K562 (cell line): ENCODE measurements around the gene GCK. TPM values are rescaled to one million over a fixed set of nuclear protein-coding genes. Genes with fewer than 3 reads are reported as not detected.

Experiments
- ATAC-seq: fragments of 200-7000 bp; cut with Tn5 transposase; 3 replicates; pipeline ENCODE4 v1.9.1; 2020; ENCODE audit warnings: moderate library complexity
- BruUV-seq: library from RNA; stranded (reverse); fragments of 400-500 nt; replicated peaks from 2 replicates; lab custom pipeline; 2021; lab: Mats Ljungman, UMichigan
- CTCF ChIA-PET: fragments of 300-600 bp; formaldehyde crosslinking; extraction: SDS; loops from one replicate; lab custom pipeline; 2021; ENCODE audit warnings: low intra/inter-chr PET ratio; lab: Yijun Ruan, JAX
- POLR2A ChIA-PET: fragments of 300-600, 350-650 bp; sonication (Branson Sonifier 250); formaldehyde crosslinking; extraction: SDS; loops from one replicate; lab custom pipeline; 2021; ENCODE audit warnings: antibody characterized with exemption, inconsistent platforms; lab: Yijun Ruan, JAX
- DNase-seq, 4 experiments: peaks; one replicate each; pipeline versions ENCODE4 v3.0.0 to v3.0.0-alpha.2; 2011 to 2018; ENCODE audit warnings: low spot score in 3 of 4, mixed read lengths in 3 of 4; ENCODE audit errors: extremely low read depth in 1 of 4
- FAIRE-seq: peaks from 2 replicates; lab custom pipeline; 2011; peaks lifted over from hg19 to GRCh38; lab: Jason Lieb, UNC
- H2AFZ ChIP-seq: 2 replicates; pipeline ENCODE4 v1.6.0; 2011; ENCODE audit warnings: low read depth, low read length, control low read depth, inconsistent platforms
- H3K27ac ChIP-seq: fragments of 200-600 bp; 3 replicates; pipeline ENCODE4 v1.8.0; 2011; ENCODE audit warnings: low read depth, mild to moderate bottlenecking, control low read depth, inconsistent platforms, low read length, moderate library complexity, mixed read lengths; ENCODE audit errors: extremely low read depth
- H3K27me3 ChIP-seq, 2 experiments: fragments of 300-600 bp in 1 of 2; 2 replicates in 1 of 2; 3 replicates in 1 of 2; pipeline versions ENCODE4 v1.6.0 to v1.8.0; 2011; ENCODE audit warnings: inconsistent platforms in 2 of 2, low read length in 2 of 2, mild to moderate bottlenecking in 1 of 2, mixed read lengths in 1 of 2, moderate library complexity in 1 of 2; ENCODE audit not compliant: control insufficient read depth in 2 of 2, insufficient read depth in 2 of 2
- H3K36me3 ChIP-seq: fragments of 300-600 bp; 3 replicates; pipeline ENCODE4 v1.8.0; 2011; ENCODE audit warnings: mild to moderate bottlenecking, low read length, inconsistent platforms; ENCODE audit not compliant: control insufficient read depth, insufficient read depth
- H3K4me1 ChIP-seq, 2 experiments: fragments of 200-600 bp in 1 of 2; replicated peaks in 1 of 2; 2 replicates in 1 of 2; 3 replicates in 1 of 2; pipeline versions ENCODE4 v1.5.1 to v1.8.0; 2011; ENCODE audit warnings: inconsistent platforms in 2 of 2, low read length in 2 of 2, mild to moderate bottlenecking in 1 of 2, mixed read lengths in 1 of 2, moderate library complexity in 1 of 2; ENCODE audit not compliant: control insufficient read depth in 2 of 2, insufficient read depth in 2 of 2
- H3K4me2 ChIP-seq: 2 replicates; pipeline ENCODE4 v1.6.1; 2011; ENCODE audit warnings: low read length, control low read depth, inconsistent platforms, mixed read lengths; ENCODE audit not compliant: insufficient read depth
- H3K4me3 ChIP-seq: fragments of 200-600 bp; sonication (generic), shearing (Covaris generic); 2 replicates; pipeline ENCODE4 v1.5.1; 2016; ENCODE audit warnings: control low read depth, inconsistent platforms
- H3K79me2 ChIP-seq: fragments of 200-600 bp; 3 replicates; pipeline ENCODE4 v1.8.0; 2011; ENCODE audit warnings: low read length, inconsistent platforms; ENCODE audit not compliant: control insufficient read depth, insufficient read depth
- H3K9ac ChIP-seq, 2 experiments: 2 replicates each; pipeline versions ENCODE4 v1.6.0 to v1.6.1; 2011; ENCODE audit warnings: low read depth in 2 of 2, low read length in 2 of 2, control low read depth in 1 of 2, inconsistent platforms in 1 of 2, mild to moderate bottlenecking in 1 of 2, mixed read lengths in 1 of 2; ENCODE audit not compliant: insufficient read depth in 1 of 2
- H3K9me1 ChIP-seq: one replicate; pipeline ENCODE4 v1.6.0; 2011; ENCODE audit warnings: inconsistent platforms, mild to moderate bottlenecking, low read length, moderate library complexity; ENCODE audit not compliant: control insufficient read depth, insufficient read depth
- H3K9me3 ChIP-seq: replicated peaks from 2 replicates; pipeline ENCODE4 v1.5.1; 2011; ENCODE audit warnings: low read depth, low read length, inconsistent platforms; ENCODE audit not compliant: control insufficient read depth, insufficient read depth
- H4K20me1 ChIP-seq: replicated peaks from 2 replicates; pipeline ENCODE4 v1.6.1; 2011; ENCODE audit warnings: low read length, inconsistent platforms, mixed read lengths; ENCODE audit not compliant: control insufficient read depth, insufficient read depth
- EP400 ChIP-seq: fragments of 450-650 bp; IDR thresholded peaks from 2 replicates; pipeline ENCODE4 v1.6.1; 2017; ENCODE audit warnings: antibody characterized with exemption, mild to moderate bottlenecking, moderate library complexity
- FUS ChIP-seq: fragments of 200-400 bp; formaldehyde crosslinking; optimal IDR thresholded peaks from 2 replicates; pipeline ENCODE3; 2017; ENCODE audit warnings: low read depth, low read length
- JUND ChIP-seq, 2 experiments: IDR thresholded peaks; 2 replicates in 1 of 2; 3 replicates in 1 of 2; pipeline ENCODE4 v1.6.1; 2011; ENCODE audit warnings: borderline replicate concordance in 2 of 2, low read depth in 2 of 2, low read length in 2 of 2, improper control_type of control experiment in 1 of 2, missing biosample characterization in 1 of 2, missing genetic modification characterization in 1 of 2, missing genetic modification reagents in 1 of 2
- NR2C1 ChIP-seq, 2 experiments: fragments of 450-650 bp; IDR thresholded peaks; 2 replicates each; pipeline ENCODE4 v1.6.1; 2017; ENCODE audit warnings: mild to moderate bottlenecking in 2 of 2, antibody characterized with exemption in 1 of 2, inconsistent platforms in 1 of 2, missing compliant biosample characterization in 1 of 2, missing genetic modification characterization in 1 of 2
- U2AF1 ChIP-seq: fragments of 200-400 bp; formaldehyde crosslinking; optimal IDR thresholded peaks from 2 replicates; pipeline ENCODE3; 2017; ENCODE audit warnings: mild to moderate bottlenecking, low read depth, low read length, moderate library complexity
- WGBS: fragments of 100-300 bp; shearing (Covaris generic); methylation state at CpG from one replicate; pipeline ENCODE4 v1.1.6; 2016; ENCODE audit warnings: low coverage, mixed read lengths; ENCODE audit not compliant: insufficient coverage; ENCODE audit errors: missing lambda C conversion rate; 5-methylcytosine and 5-hydroxymethylcytosine counted together
- in situ Hi-C: fragments of 300-500 bp; cut with MboI; formaldehyde crosslinking; loops from 4 replicates; pipeline ENCODE4 v1.15.0; 2018; ENCODE audit warnings: inconsistent platforms, mixed read lengths
- intact Hi-C: fragments of 100-400 bp; cut with micrococcal nuclease; formaldehyde crosslinking; loops from 2 replicates; pipeline ENCODE4 v1.14.2; 2022
- polyA plus RNA-seq, 8 experiments: library from polyadenylated mRNA; depleted of rRNA in 4 of 8; stranded (reverse) in 5 of 8; unstranded in 3 of 8; fragments of >200 nt; fragmentation: Nextera tagmentation in 2 of 8; fragmentation: Illumina TruSeq in 1 of 8; extraction: Ambion mirVana in 2 of 8; extraction: Trizol in 1 of 8; gene quantifications; 2 replicates each; pipeline versions ENCODE4 v1.2.1 to v1.2.3, GENCODE V29; 2011 to 2014; ENCODE audit warnings: inconsistent platforms in 1 of 8, missing spikeins in 1 of 8
- total RNA-seq, 7 experiments: library from RNA; depleted of rRNA in 6 of 7; stranded (reverse); fragments of >200 nt in 6 of 7; fragmentation: Illumina TruSeq in 2 of 7; extraction: Trizol in 2 of 7; gene quantifications; 2 replicates each; pipeline versions ENCODE4 v1.2.1 to v1.2.3, GENCODE V29; 2011 to 2021; ENCODE audit warnings: low replicate concordance in 1 of 7
- TF ChIP-seq, protein P1 (sequence below): fragments of 450-650 bp; IDR thresholded peaks from 2 replicates; pipeline ENCODE4 v1.6.1; 2016; ENCODE audit warnings: low read depth, mild to moderate bottlenecking, moderate library complexity

Gene GCK
- total and polyA plus RNA-seq, 9 of the 15 experiments (the other 6 are each of a cell fraction or from before 2014, with no cell fraction given), result 0.11 to 0.55 (median 0.16) TPM; not detected in 3

GRCh38 chr7:44180631-44181030, 8.6 kb downstream of the GCK start:
- H3K9ac ChIP-seq, result no peak overlapping the region
- no peaks in the 10 kb centered on the region for H3K9me1 ChIP-seq
- CTCF ChIA-PET, result no interaction called here
- FAIRE-seq, result no peak
- no peaks in the 10 kb centered on the region for H3K79me2 ChIP-seq
- no peaks in the 10 kb centered on the region for H3K36me3 ChIP-seq
- DNase-seq, result no peak
- no peak overlapping the region for H3K4me3 ChIP-seq
- intact Hi-C loops, result no loop called here
- whole genome bisulfite sequencing, result 0% methylated on average over 3 of the region's 3 CpGs
- no peak for ATAC-seq
- in situ Hi-C loops, result no loop called here
- POLR2A ChIA-PET, result interaction anchor here (1.1 to 1.3 kb wide), 2 partner anchors 11 to 13 kb away, joined by 3 to 4 read pairs; no protein-coding TSS in a partner anchor
- H4K20me1 ChIP-seq, result no peaks in the 10 kb centered on the region
- H2AFZ ChIP-seq, result no peak overlapping the region
- H3K27me3 ChIP-seq, result peaks cover 26 to 42% of the 10 kb centered on the region in 2 experiments
- H3K4me1 ChIP-seq, result no peaks in the 10 kb centered on the region
- no peak for TF ChIP-seq JUND (IDR thresholded peaks at IDR 0.05; ENCODE audit: borderline replicate concordance, low read depth, low read length)
- TF ChIP-seq JUND (tag; IDR thresholded peaks at IDR 0.05; ENCODE audit: borderline replicate concordance, low read depth, low read length), result no peak
- no peak for TF ChIP-seq NR2C1 (IDR thresholded peaks at IDR 0.05)
- no peak for TF ChIP-seq NR2C1 (tag; IDR thresholded peaks at IDR 0.05)
- no peak for TF ChIP-seq EP400
- TF ChIP-seq U2AF1, result no peak
- no peak overlapping the region for H3K27ac ChIP-seq
- no peak overlapping the region for H3K4me2 ChIP-seq
- H3K9me3 ChIP-seq, result peaks cover 10% of the 10 kb centered on the region
- no TSS peak for BruUV-seq

GRCh38 chr7:44177570-44178131, 11.6 kb downstream of the GCK start:
- no peaks in the 10 kb centered on the region for H3K9me1 ChIP-seq
- 0% methylated on average over 3 of the region's 4 CpGs for WGBS
- H2AFZ ChIP-seq, result no peak overlapping the region
- H3K4me2 ChIP-seq, result no peak overlapping the region
- no peak for TF ChIP-seq FUS
- TF ChIP-seq, protein P1, sequence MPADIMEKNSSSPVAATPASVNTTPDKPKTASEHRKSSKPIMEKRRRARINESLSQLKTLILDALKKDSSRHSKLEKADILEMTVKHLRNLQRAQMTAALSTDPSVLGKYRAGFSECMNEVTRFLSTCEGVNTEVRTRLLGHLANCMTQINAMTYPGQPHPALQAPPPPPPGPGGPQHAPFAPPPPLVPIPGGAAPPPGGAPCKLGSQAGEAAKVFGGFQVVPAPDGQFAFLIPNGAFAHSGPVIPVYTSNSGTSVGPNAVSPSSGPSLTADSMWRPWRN, result no peak
- H3K4me3 ChIP-seq, result no peak overlapping the region
- ATAC-seq (no peak), FAIRE-seq (no peak), DNase-seq (no peak)
- H3K4me1 ChIP-seq, result no peaks in the 10 kb centered on the region
- no peaks in the 10 kb centered on the region for H4K20me1 ChIP-seq
- H3K36me3 ChIP-seq, result no peaks in the 10 kb centered on the region
- peaks cover 24 to 41% of the 10 kb centered on the region in 2 experiments for H3K27me3 ChIP-seq
- ChIA-PET POLR2A (interaction anchor here (0.8 kb wide), 1 partner anchor 270 kb away, joined by 3 read pairs; no protein-coding TSS in a partner anchor), CTCF (no interaction called here)
- no peaks in the 10 kb centered on the region for H3K79me2 ChIP-seq
- in situ Hi-C loops (no loop called here), intact Hi-C loops (no loop called here)
- no peak overlapping the region for H3K27ac ChIP-seq
- no peak overlapping the region for H3K9ac ChIP-seq
- peaks cover 5% of the 10 kb centered on the region for H3K9me3 ChIP-seq
- no TSS peak for BruUV-seq
